Thyroid gland (tissue), 4 donors: Measurements from ENCODE around the gene EFCAB8. TPM values are rescaled to one million over a fixed set of nuclear protein-coding genes. Genes with fewer than 3 reads are reported as not detected.

Experiments used
- DNase-seq, 2 donors: peaks; one replicate each; pipeline ENCODE4 v3.0.0-alpha.2; 2019
- H3K27ac ChIP-seq, 3 donors: fragments of 200-600 bp; sonication (generic); 1 replicate in 2 of 3; 2 replicates in 1 of 3; pipeline ENCODE4 v1.5.1; 2016 to 2019; ENCODE audit warnings: mild to moderate bottlenecking in 1 of 3, moderate library complexity in 1 of 3
- H3K27me3 ChIP-seq: fragments of 200-600 bp; sonication (generic); one replicate; pipeline ENCODE4 v1.5.1; 2019
- H3K36me3 ChIP-seq, 2 donors: fragments of 200-600 bp; sonication (generic); one replicate each; pipeline ENCODE4 v1.5.1; 2016 to 2019
- H3K4me1 ChIP-seq, 2 donors: fragments of 200-600 bp; sonication (generic); one replicate each; pipeline ENCODE4 v1.5.1; 2017 to 2019
- H3K4me3 ChIP-seq, 3 donors: fragments of 200-600 bp; sonication (generic); replicated peaks in 1 of 3; 1 replicate in 2 of 3; 2 replicates in 1 of 3; pipeline ENCODE4 v1.5.1; 2016; ENCODE audit warnings: mild to moderate bottlenecking in 1 of 3
- H3K9me3 ChIP-seq: fragments of 200-600 bp; sonication (generic); one replicate; pipeline ENCODE4 v1.5.1; 2017
- CTCF ChIP-seq, 6 experiments: fragments of 200-600 bp in 3 of 6; fragments of 450-650 bp in 3 of 6; sonication (generic) in 3 of 6; IDR thresholded peaks; one replicate each; pipeline ENCODE4 v1.5.1; 2016 to 2019; ENCODE audit warnings: antibody characterized with exemption in 6 of 6, mild to moderate bottlenecking in 2 of 6, inconsistent platforms in 1 of 6, moderate library complexity in 1 of 6
- POLR2A ChIP-seq, 2 donors: fragments of 450-650 bp; IDR thresholded peaks; one replicate each; pipeline ENCODE4 v1.6.1; 2017; ENCODE audit warnings: antibody characterized with exemption in 2 of 2, mild to moderate bottlenecking in 2 of 2, moderate library complexity in 1 of 2
- WGBS, 2 donors: methylation state at CpG; one replicate each; pipeline ENCODE4 v1.1.5; 2017; 5-methylcytosine and 5-hydroxymethylcytosine counted together
- intact Hi-C: fragments of 100-400 bp; cut with DNase I; formaldehyde crosslinking; loops from one replicate; pipeline ENCODE4 v1.15.1; 2023
- total RNA-seq, 4 donors: library from RNA; depleted of rRNA; stranded (reverse); fragments of >200 nt; gene quantifications; one replicate each; pipeline ENCODE4 v1.2.3, GENCODE V29; 2016

EFCAB8 gene
- total RNA-seq, 4 donors from 2014 or later = 0.27 to 2.3 TPM; not detected in 2

GRCh38 chr20:32842688-32843524 lies 15.8 kb upstream of the EFCAB8 start:
- DNase-seq = no peak
- Histone ChIP-seq H3K27me3 (no peaks in the 10 kb centered on the region), H3K9me3 (no peaks in the 10 kb centered on the region), H3K27ac (no peak overlapping the region), H3K36me3 (peaks cover 41 to 43% of the 10 kb centered on the region in 2 donors), H3K4me1 (no peaks in the 10 kb centered on the region), H3K4me3 (no peak overlapping the region)
- intact Hi-C loops = no loop called here
- no peak for TF ChIP-seq POLR2A (IDR thresholded peaks at IDR 0.05)
- TF ChIP-seq CTCF (IDR thresholded peaks at IDR 0.05) = no peak
- 80 to 90% methylated on average over 8 of the region's 8 CpGs for WGBS, 2 donors

GRCh38 chr20:32845786-32846185 lies 12.9 kb upstream of the EFCAB8 start:
- TF ChIP-seq CTCF (IDR thresholded peaks at IDR 0.05) (no peak), POLR2A (IDR thresholded peaks at IDR 0.05) (no peak)
- DNase-seq = no peak
- Histone ChIP-seq H3K36me3 (peaks cover 29 to 38% of the 10 kb centered on the region in 2 donors), H3K27ac (no peak overlapping the region), H3K27me3 (no peaks in the 10 kb centered on the region), H3K4me1 (no peaks in the 10 kb centered on the region), H3K4me3 (no peak overlapping the region), H3K9me3 (no peaks in the 10 kb centered on the region)
- 88 to 89% methylated on average over 2 of the region's 2 CpGs for WGBS, 2 donors
- intact Hi-C loops = no loop called here

- Histone ChIP-seq H3K4me3 (no peak overlapping the region), H3K27me3 (no peaks in the 10 kb centered on the region), H3K36me3 (peaks cover 25 to 37% of the 10 kb centered on the region in 2 donors), H3K27ac (no peak overlapping the region), H3K4me1 (peaks cover 0 to 9% of the 10 kb centered on the region in 2 donors), H3K9me3 (no peaks in the 10 kb centered on the region)
- WGBS, 2 donors = 94 to 96% methylated on average over 5 of the region's 5 CpGs
- intact Hi-C loops = no loop called here
- TF ChIP-seq POLR2A (IDR thresholded peaks at IDR 0.05) (no peak), CTCF (IDR thresholded peaks at IDR 0.05) (no peak)
- DNase-seq = no peak
Observed at GRCh38 chr20:32846852-32847251, 11.9 kb upstream of the EFCAB8 start.

GRCh38 chr20:32847964-32848363 lies 10.8 kb upstream of the EFCAB8 start:
- no peaks in the 10 kb centered on the region for H3K27me3 ChIP-seq
- intact Hi-C loops = no loop called here

More at GRCh38 chr20:32847964-32848363, 10.8 kb upstream of the EFCAB8 start:
- no peak overlapping the region for H3K27ac ChIP-seq
- 93 to 98% methylated on average over 5 of the region's 5 CpGs for WGBS, 2 donors
- DNase-seq = no peak
- H3K4me3 ChIP-seq = no peak overlapping the region
- no peaks in the 10 kb centered on the region for H3K9me3 ChIP-seq
- H3K36me3 ChIP-seq = peaks cover 25 to 37% of the 10 kb centered on the region in 2 donors
- TF ChIP-seq CTCF (IDR thresholded peaks at IDR 0.05) = no peak
- no peak for TF ChIP-seq POLR2A (IDR thresholded peaks at IDR 0.05)
- H3K4me1 ChIP-seq = peaks cover 0 to 13% of the 10 kb centered on the region in 2 donors
